Mucosa of descending colon (tissue), 3 donors: Measurements from ENCODE around the gene IFT43. TPM values are rescaled to one million over a fixed set of nuclear protein-coding genes. Genes with fewer than 3 reads are reported as not detected.

Source experiments
- ATAC-seq: fragments of 200-7000 bp; cut with Tn5 transposase; one replicate; pipeline ENCODE4 v1.9.1; 2020; ENCODE audit warnings: mild to moderate bottlenecking, moderate library complexity
- DNase-seq, 3 donors: peaks; one replicate each; pipeline ENCODE4 v3.0.0-alpha.2; 2020
- H3K36me3 ChIP-seq: fragments of 200-600 bp; one replicate; pipeline ENCODE4 v1.8.0; 2021; ENCODE audit warnings: low read depth, mild to moderate bottlenecking
- H3K4me1 ChIP-seq: fragments of 200-600 bp; one replicate; pipeline ENCODE4 v1.8.0; 2021; ENCODE audit warnings: low read depth, mild to moderate bottlenecking
- H3K4me3 ChIP-seq: fragments of 200-600 bp; one replicate; pipeline ENCODE4 v1.8.0; 2021; ENCODE audit warnings: mild to moderate bottlenecking
- H3K9me3 ChIP-seq: fragments of 200-600 bp; one replicate; pipeline ENCODE4 v1.8.0; 2021; ENCODE audit warnings: mild to moderate bottlenecking
- intact Hi-C, 2 donors: fragments of 100-400 bp; cut with DNase I in 1 of 2; cut with micrococcal nuclease in 1 of 2; formaldehyde crosslinking; loops; one replicate each; pipeline versions ENCODE4 v1.11.0 to v1.11.1; 2022; cut with DNase I, micrococcal nuclease
- total RNA-seq, 3 donors: library from RNA; stranded (reverse); fragmentation: NEBNext Ultra II Directional in 2 of 3; extraction: Animal tissue kit (Norgen Biotek cat#: 25700) in 2 of 3; gene quantifications; one replicate each; pipeline versions ENCODE4 v1.2.1 to v1.2.4, GENCODE V29; 2021 to 2023
- TF ChIP-seq, protein P1 (sequence below): fragments of 200-600 bp; IDR thresholded peaks from one replicate; pipeline ENCODE4 v1.8.0; 2022; ENCODE audit warnings: antibody characterized with exemption, mild to moderate bottlenecking
- donor health status: DM: no; HTN: no; CAD: no; lungs with moderate emphysema.
- donor health status: DM: no; HTN: no; CAD: no.
- donor health status: DM: no; HTN: yes; CAD: no.

IFT43 gene
- total RNA-seq, 3 donors from 2014 or later = 27.3 to 64.0 (median 27.5) TPM

- Histone ChIP-seq H3K36me3 (no peaks in the 10 kb centered on the region), H3K4me3 (no peak overlapping the region), H3K9me3 (no peaks in the 10 kb centered on the region), H3K4me1 (no peaks in the 10 kb centered on the region)
- TF ChIP-seq, protein P1, sequence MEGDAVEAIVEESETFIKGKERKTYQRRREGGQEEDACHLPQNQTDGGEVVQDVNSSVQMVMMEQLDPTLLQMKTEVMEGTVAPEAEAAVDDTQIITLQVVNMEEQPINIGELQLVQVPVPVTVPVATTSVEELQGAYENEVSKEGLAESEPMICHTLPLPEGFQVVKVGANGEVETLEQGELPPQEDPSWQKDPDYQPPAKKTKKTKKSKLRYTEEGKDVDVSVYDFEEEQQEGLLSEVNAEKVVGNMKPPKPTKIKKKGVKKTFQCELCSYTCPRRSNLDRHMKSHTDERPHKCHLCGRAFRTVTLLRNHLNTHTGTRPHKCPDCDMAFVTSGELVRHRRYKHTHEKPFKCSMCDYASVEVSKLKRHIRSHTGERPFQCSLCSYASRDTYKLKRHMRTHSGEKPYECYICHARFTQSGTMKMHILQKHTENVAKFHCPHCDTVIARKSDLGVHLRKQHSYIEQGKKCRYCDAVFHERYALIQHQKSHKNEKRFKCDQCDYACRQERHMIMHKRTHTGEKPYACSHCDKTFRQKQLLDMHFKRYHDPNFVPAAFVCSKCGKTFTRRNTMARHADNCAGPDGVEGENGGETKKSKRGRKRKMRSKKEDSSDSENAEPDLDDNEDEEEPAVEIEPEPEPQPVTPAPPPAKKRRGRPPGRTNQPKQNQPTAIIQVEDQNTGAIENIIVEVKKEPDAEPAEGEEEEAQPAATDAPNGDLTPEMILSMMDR = no peak
- DNase-seq = no peak
- intact Hi-C loops = loop anchor here (10.0 kb wide), 3 partner anchors 303 to 603 kb away; no protein-coding TSS in a partner anchor
- no peak for ATAC-seq
Observed at GRCh38 chr14:76051717-76052465, 66.3 kb downstream of the IFT43 start.

DNA sequence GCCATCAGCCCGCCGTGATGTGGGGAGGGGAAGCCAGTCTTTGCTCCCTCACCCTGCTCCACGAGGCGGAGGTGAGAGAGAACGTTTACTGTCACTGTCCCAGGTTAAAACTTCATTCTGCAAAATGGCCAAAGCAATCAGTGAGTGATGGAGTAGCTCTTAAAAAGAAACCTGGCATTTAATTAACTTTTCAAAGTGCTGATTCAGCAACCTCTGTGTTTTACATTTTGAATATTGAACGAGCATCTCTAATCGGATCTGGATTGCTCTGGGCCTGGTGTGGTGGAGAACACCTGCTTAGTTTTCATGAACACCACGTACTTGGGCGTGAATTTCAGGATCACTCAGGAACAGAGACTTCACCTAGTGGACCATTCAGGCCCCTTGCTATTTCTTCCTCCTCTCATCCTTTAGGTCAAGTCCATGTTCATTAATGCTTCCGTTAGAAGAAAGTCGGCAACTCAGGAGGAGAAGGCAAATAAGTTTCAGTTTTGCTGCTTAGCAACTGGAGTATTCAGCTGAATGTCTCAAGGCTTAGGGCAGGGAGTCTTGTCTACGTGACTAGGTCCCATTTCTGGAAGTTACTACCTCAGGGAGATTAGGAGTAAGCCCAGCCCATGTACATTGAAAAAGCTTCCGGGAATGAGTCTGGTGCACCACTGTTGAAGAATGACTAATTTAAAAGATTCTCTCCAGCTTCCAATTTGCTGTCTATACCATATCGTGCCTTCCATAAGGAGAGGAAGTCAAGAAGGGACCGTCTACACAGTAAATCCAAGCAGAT lies 68.2 kb downstream of the IFT43 start:
- TF ChIP-seq, protein P1 = no peak
- DNase-seq = no peak
- no peaks in the 10 kb centered on the region for H3K4me1 ChIP-seq
- no peaks in the 10 kb centered on the region for H3K36me3 ChIP-seq
- intact Hi-C loops = loop anchor here (10.0 kb wide), 3 partner anchors 301 to 601 kb away; no protein-coding TSS in a partner anchor
- H3K9me3 ChIP-seq = no peaks in the 10 kb centered on the region
- no peak overlapping the region for H3K4me3 ChIP-seq
- no peak for ATAC-seq

DNA sequence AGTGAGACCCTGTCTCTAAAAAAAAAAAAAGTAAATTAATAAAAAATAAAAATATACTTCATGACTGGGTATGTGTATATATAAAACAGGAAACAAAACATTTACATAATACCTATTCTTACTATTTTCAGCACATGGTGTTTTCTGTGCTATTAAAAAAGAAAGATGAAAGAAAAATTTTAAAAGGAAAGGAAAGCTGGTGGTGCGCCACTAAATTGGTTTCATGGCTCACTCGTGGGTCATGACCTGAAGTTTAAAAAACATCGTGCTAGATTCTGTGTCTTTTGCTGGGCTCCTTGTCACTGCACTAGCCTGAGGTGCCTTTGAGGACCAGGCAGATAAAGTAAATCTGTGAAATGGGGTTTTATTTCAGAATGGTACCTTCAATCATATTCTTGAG lies 69.8 kb downstream of the IFT43 start:
- TF ChIP-seq, protein P1 = no peak

DNA sequence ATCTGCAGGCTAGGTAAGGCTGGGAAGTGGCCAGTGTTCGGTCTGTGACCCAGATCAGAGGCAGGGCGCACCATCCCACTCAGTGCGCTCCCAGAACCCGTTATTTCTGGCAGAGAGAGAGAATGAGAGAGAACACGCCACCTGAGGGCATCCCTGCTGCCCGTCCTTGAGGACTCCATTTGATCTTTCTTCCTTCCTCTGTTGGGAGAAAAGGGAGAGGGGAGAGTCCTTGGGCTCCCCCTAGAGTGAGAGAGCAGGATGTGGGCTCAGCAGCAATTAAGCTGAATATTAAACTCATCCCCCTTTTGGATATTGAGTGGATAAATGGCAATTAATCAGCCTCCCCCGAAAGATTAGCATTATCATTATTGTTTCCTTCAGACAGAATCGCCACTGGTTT lies 70.6 kb downstream of the IFT43 start:
- Histone ChIP-seq H3K36me3 (no peaks in the 10 kb centered on the region), H3K4me3 (no peak overlapping the region), H3K9me3 (no peaks in the 10 kb centered on the region), H3K4me1 (no peaks in the 10 kb centered on the region)
- DNase-seq (no peak), ATAC-seq (no peak)
- intact Hi-C loops = loop anchor here (10.0 kb wide), 3 partner anchors 299 to 599 kb away; no protein-coding TSS in a partner anchor
- TF ChIP-seq, protein P1 = no peak

More for the DNA sequence above, 69.8 kb downstream of the IFT43 start:
- no peaks in the 10 kb centered on the region for H3K36me3 ChIP-seq
- no peaks in the 10 kb centered on the region for H3K9me3 ChIP-seq
- H3K4me1 ChIP-seq = no peaks in the 10 kb centered on the region
- intact Hi-C loops = loop anchor here (10.0 kb wide), 3 partner anchors 299 to 599 kb away; no protein-coding TSS in a partner anchor
- ATAC-seq (no peak), DNase-seq (no peak)
- H3K4me3 ChIP-seq = no peak overlapping the region

- Histone ChIP-seq H3K36me3 (no peaks in the 10 kb centered on the region), H3K9me3 (no peaks in the 10 kb centered on the region), H3K4me1 (no peaks in the 10 kb centered on the region), H3K4me3 (no peak overlapping the region)
- intact Hi-C loops = loop anchor here (10.0 kb wide), 3 partner anchors 297 to 597 kb away; no protein-coding TSS in a partner anchor
- no peak for ATAC-seq
- no peak for DNase-seq
- TF ChIP-seq, protein P1 = no peak
Observed at GRCh38 chr14:76057914-76058313, 72.4 kb downstream of the IFT43 start.
